Renal cortex interstitium (tissue), 11 donors: ENCODE results near the gene MYL4. TPM values are rescaled to one million over a fixed set of nuclear protein-coding genes. Genes with fewer than 3 reads are reported as not detected.
A peak's percentile ranks its signal among the peaks of the same experiment; 100 is the strongest.
"Not testable (repeated sequence)": the region's sequence is repeated elsewhere in the genome, so short reads cannot be mapped to it uniquely, and the experiment has no call there.

Experiments
- DNase-seq, 11 donors: peaks; one replicate each; pipeline ENCODE4 v3.0.0-alpha.2; 2013; ENCODE audit warnings: low read depth in 9 of 11, low spot score in 4 of 11; ENCODE audit errors: extremely low read depth in 1 of 11
- polyA plus RNA-seq, 3 donors: library from polyadenylated mRNA; unstranded; fragments of 120-200 nt; gene quantifications; one replicate each; pipeline ENCODE4 v1.2.1, GENCODE V29; 2013; ENCODE audit not compliant: insufficient read length in 3 of 3

Gene MYL4
- polyA plus RNA-seq, 3 donors: 4.0 to 4.5 (median 4.4) TPM

DNA sequence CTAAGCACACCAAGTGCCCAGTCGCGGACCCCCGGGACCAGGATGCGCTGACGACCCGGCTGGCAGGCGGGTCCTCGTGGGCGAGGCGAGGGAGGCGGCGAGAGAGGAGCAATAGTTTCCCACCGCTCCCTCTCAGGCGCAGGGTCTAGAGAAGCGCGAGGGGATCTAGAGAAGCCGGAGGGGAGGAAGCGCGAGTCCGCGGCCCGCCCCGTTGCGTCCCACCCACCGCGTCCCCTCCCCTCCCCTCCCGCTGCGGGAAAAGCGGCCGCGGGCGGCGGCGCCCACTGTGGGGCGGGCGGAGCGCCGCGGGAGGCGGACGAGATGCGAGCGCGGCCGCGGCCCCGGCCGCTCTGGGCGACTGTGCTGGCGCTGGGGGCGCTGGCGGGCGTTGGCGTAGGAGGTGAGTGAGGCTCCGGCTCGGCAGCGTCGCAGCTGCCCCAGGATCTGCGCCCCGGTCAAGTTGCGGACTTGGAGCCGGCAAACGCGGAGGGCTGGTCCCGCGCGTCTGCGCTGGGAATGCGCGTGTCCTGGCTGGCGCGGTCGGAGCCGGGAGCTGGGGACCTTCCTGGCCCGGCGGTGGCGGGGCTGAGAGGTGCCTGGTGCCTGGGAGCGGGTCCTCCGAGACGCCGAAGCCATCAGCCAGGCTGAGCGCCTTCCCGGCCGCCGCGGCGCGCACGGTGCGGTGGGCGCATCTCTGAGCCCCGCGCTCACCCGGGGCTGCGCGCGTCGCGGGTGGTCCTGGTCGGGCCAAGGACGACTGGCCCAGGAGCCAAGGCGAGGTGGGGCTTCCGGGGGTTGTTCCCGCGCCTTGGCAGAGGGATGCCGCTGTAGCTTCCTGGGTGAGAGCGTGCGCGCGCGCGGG, 44.6 kb downstream of the MYL4 start, which contains the start of gene ITGB3:
ITGB3 (plus strand) TSS at position 287 of the 862 bp plus-strand sequence; CDS start at position 322, 35 bp downstream.
- DNase-seq: peak in 5 of 11 donors; percentile 50 to 67 (median 59)

DNA sequence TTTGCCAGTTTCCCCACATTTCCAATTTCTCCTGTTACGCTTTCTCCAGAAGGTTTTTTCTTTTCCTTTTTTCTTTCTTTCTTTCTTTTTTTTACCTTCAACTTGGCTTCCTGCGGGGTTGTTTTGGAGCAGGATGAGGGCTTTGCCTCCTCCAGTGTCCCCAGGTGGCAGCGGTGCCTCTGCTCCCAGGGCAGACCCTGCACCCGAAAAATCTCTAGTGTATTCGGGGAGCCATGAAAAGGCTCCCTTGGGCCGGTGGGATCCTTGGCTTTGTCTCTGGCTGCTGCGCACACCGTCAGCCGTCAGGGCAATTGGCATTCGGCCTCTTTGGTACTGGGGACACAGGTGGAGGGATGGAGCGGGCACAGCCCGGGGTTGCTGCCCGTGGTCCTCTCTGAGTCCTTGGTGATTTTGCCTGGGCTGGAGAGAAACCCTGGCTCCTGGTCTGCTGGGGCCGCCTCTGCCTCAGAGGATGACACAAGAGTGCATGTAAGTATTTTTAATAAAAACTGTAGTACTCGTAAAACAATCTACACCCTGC, 45.3 kb downstream of the MYL4 start:
- DNase-seq: no peak

DNA sequence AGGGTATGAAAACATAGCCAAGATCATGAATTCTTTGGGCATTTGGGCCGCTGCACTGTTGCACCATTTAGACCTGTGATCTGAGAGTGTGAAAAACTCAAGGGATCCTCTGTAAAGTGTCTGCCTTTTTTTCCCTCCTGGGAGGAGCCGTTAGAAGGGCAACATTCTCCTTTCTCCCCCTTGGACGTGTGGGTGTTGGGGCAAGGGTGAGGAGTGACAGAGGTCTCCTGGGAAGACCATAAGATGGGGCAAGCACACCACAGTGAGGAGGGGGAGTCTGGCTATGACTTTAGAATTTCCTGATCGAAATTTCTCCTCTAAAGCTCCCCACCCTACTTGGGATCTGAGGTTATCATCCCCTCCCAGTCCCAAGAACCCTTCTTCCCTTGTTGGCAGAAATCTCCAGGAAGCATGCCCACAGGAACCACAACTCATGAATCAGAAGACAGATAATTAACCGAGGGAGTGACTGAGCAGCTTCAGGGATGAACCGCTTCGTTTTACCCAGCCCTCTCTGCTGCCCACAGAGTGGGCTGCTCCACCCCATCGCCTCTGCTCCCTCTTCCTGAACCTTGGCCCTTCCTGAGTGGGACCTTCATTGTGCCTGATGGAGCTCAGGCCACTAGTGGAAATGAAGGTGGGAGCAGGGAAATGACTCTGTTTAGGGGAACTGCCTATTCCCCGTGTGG, 48.6 kb downstream of the MYL4 start:
- DNase-seq: no peak

DNA sequence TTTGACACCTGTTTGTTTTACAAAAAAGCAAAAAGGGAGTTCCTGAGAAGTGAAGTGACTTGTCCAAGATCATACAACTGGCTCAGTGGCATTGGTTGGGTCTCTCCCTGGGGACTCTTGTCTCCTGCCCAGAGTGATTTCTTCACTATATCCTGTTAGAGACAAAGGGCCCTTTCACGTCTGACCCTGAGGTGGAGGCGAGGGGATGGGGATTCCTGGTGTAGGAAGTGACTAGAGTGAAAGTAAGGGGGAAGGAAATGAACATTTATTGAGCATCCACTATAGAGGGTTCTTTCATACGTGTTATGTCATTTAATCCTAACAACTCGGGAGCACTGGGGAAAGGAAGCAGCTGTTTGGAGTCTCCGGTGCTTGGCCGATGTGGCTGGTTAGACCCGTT, 53.4 kb downstream of the MYL4 start:
- no peak for DNase-seq

DNA sequence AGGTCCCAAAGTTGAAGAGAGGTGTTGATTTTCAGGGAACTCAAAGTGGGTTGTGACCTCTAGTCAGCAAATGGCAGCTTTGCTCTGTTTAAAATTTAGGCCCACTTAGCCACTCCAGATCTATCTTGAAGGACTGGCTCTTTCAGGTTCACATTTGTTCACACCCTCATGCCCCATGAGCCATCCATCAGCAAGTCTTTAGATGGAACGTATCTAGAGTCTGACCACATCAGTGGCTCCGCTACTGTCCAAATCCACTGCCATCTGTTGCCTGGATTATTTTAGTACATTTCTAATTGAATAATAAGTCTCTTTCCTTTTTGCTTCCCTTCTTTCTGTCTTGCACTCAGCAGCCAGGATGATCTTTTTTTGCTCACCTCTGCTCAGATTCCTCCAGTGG, 55.0 kb downstream of the MYL4 start:
- no peak for DNase-seq

DNA sequence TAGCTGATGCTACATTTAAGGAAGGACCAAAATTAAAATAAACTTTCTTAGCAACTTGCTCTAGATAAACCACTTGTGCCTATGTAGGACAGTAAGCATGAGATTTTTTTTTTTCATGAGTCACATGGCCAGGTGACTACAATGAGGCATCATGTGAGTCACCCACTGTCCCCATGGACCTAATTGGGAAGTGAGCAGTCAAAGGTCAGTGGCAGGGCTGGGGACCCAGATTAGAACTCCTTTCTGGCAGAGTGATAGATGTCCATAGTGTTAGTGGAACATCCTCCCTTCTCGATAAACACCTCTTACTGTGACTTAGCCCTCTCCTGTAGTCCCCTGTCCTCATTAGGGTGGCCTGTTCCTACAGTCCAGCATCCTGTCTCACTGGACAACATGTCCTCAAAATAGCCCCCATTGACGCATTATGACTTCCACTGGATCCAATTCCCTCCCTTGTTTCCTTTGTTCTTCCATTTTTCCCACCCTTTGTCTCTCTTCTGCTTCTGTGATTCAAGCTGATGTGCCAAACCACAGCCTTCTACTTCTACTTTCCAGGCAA, 56.9 kb downstream of the MYL4 start:
- no peak for DNase-seq

DNA sequence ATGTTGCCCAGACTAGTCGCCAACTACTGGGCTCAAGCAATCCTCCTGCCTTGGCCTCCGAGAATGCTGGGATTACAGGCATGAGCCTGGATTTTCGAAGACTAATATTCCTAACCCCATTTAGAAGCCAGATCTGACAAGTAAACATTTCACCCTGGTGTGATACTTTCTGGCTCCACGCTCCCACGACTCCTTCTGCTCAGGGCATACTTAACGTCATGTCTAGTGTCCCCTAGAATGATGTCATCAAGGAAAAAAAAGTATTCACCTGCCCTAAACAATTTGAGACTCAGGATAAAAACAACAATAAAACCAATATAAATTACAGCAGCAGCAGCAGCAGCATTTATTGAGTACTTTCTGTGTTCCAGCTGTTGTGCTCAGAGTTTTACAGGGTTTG, 57.6 kb downstream of the MYL4 start:
- DNase-seq: no peak

DNA sequence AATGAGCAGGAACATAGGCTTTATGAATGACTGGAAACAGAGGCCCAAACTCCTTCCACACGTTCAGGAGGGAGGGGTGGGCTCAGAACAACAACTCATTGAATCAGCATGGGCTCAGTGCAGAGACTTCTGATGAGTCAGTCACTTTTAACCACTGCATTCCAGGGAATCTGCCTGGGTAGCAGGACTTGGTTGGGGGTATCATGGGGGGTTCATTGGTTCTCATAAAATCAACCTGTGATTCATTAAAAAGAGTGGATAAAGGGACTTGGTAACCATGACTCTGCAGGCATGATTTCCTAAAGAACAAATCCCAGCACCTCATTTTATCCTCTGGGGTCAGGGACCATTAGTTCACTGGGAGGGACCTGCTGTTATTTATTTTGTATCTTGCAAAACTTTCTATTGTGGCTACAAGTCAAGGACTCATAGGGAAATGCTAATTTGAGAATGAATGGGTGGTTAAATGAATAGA, 58.2 kb downstream of the MYL4 start:
- DNase-seq: no peak

DNA sequence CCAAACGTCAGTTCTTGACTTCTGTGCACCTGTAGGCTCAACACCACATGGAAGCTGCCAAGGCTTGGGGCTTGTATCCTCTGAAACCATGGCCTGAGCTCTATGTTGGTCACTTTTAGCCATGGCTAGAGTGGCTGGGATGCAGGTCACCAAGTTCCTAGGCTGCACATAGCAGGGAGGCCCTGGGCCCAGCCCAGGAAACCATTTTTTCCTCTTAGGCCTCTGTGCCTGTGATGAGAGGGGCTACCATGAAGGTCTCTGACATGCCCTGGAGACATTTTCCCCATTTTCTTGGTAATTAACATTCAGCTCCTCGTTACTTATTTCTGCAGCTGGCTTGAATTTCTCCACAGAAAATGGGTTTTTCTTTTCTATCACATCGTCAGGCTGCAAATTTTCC, 59.8 kb downstream of the MYL4 start:
- not testable (repeated sequence) for DNase-seq

DNA sequence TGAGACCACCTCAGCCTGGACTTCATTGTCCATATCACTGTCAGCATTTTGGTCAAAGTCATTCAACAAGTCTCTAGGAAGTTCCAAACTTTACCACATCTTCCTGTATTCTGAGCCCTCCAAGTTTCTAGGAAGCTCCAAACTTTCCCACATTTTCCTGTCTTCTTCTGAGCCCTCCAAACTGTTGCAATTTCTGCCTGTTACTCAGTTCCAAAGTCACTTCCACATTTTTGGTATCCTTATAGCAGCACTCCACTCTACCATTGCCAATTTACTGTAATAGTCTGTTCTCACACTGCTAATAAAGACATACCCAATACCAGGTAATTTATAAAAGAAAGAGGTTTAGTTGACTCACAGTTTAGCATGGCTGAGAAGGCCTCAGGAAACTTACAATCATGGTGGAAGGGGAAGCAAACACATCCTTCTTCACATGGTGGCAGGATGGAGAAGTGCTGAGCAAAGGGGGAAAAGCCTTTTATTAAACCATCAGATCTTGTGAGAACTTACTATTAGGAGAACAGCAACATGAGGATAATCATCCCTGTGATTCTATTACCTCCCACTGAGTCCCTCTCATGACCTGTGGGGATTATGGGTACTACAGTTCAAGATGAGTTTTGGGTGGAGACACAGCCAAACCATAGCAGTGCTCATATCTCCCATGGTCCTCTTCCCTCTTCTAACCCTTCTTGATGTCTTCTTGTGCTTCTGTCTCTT, 60.6 kb downstream of the MYL4 start:
- not testable (repeated sequence) for DNase-seq

DNA sequence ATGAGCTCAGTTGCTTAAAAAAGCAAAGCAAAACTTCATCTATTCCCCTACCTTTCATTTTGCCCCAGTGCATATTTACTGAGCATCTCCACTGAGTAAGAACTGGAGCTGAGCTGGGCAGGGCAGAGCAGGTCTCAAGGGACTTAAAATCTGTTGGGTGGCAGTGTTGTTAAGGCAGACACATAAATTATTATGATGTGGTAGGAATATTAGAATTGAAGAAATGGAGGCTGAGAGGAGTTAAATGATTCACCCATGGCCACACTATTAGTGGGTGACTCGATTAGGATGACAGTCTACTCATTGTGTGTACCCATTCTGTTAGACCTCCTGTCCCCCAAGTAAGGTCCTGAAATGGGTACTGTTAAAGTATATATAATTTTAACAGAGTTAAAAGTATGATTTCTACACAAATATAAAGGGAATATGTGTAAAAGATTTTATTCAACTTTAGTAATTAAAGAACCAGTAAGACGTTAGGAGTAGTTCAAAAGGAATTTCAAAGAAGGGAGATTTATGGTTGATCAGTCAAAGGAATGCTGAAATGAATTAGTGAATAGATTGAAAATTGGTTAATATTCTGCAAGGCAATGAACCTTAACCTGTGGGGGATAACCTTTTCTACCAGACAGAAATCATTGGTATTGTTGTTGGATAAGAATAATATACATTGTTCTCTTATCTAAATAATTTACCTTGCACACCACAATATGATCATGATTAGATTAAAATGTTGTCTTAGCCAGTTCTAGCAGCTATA, 62.0 kb downstream of the MYL4 start:
- no peak for DNase-seq

DNA sequence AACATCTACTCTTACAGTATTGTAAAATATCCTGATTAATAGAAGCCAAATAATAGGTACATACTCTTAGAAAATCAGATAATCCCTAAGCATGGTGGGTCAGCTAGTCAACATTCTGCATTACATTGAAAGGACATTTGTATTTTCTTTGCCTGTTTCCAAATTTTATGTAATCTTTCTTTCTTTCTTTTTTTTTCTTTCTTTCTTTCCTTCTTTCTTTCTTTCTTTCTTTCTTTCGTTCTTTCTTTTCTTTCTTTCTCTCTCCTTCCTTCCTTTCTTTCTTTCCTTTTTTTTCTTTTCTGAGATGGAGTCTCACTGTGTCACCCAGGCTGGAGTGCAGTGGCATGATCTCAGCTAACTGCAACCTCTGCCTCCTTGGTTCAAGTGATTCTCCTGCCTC, 63.3 kb downstream of the MYL4 start:
- DNase-seq: no peak

DNA sequence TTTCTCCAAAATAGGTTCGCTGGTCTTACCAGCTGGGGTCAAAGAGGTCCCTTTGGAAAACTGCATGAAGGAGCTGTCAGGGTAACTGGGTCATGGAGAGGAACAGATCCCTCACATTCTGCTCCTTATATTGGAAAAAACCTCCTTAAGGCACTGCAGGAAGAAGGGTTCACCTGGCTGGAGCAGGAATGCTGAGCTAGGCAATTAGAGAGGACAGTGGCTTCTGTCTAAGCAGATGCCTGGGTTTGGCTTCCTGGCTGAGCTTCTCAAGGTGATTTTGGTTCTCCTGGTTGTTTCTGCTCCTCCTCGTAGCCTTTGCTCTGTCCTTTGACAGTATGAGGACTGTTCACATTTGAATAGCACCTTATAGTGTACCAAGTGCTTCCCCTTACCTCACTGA, 64.1 kb downstream of the MYL4 start:
- no peak for DNase-seq

Other genes with a start within 250 kb of the MYL4 start
- not detected for gene RPRML, start 230.1 kb upstream of the MYL4 start, polyA plus RNA-seq
- gene CDC27, start 20.1 kb upstream of the MYL4 start, polyA plus RNA-seq: 10 to 100 TPM; 51.0 to 60.8 (median 54.8) TPM
- 10 to 100 TPM; 17.0 to 19.4 (median 18.6) TPM for gene ITGB3, start 44.5 kb downstream of the MYL4 start, polyA plus RNA-seq
- gene EFCAB13, start 114.6 kb downstream of the MYL4 start, polyA plus RNA-seq: 10 to 100 TPM in 1 of 3 donors, 1 to 10 TPM in 2; 4.2 to 16.5 (median 7.8) TPM